NB4 (cell line): ENCODE results near the gene CHRDL2.

Experiments
- DNase-seq: peaks from one replicate; pipeline ENCODE4 v3.0.0; 2010; ENCODE audit warnings: low read depth
- H3K4me3 ChIP-seq: one replicate; pipeline ENCODE4 v1.5.1; 2011; ENCODE audit warnings: mild to moderate bottlenecking, low read depth, low read length, moderate library complexity
- CTCF ChIP-seq: IDR thresholded peaks from one replicate; pipeline ENCODE4 v1.5.1; 2012; ENCODE audit warnings: low read depth, low read length
- MAX ChIP-seq: IDR thresholded peaks from 2 replicates; pipeline ENCODE4 v1.6.1; 2011; ENCODE audit warnings: low read depth, low read length
- MYC ChIP-seq: IDR thresholded peaks from 2 replicates; pipeline ENCODE4 v1.6.1; 2011; ENCODE audit warnings: low read depth, low read length
- POLR2A ChIP-seq: IDR thresholded peaks from 2 replicates; pipeline ENCODE4 v1.6.1; 2011; ENCODE audit warnings: mild to moderate bottlenecking; ENCODE audit not compliant: insufficient read length; ENCODE audit errors: extremely low read depth

The CHRDL2 gene

GRCh38 chr11:74676596-74676995, 54.6 kb downstream of the CHRDL2 start:
- no peak for TF ChIP-seq CTCF
- no peak for TF ChIP-seq MYC
- TF ChIP-seq POLR2A: no peak
- TF ChIP-seq MAX: no peak
- no peak overlapping the region for H3K4me3 ChIP-seq
- DNase-seq: no peak

- no peak for TF ChIP-seq CTCF
- TF ChIP-seq POLR2A: no peak
- TF ChIP-seq MAX: no peak
- no peak for TF ChIP-seq MYC
- no peak for DNase-seq
- H3K4me3 ChIP-seq: no peak overlapping the region
These were observed 55.5 kb downstream of the CHRDL2 start for GRCh38 chr11:74675761-74676160.

GRCh38 chr11:74673693-74674360, 57.4 kb downstream of the CHRDL2 start:
- TF ChIP-seq MYC (no peak), MAX (no peak), POLR2A (no peak), CTCF (no peak)
- no peak overlapping the region for H3K4me3 ChIP-seq
- no peak for DNase-seq

GRCh38 chr11:74672956-74673692, 58.1 kb downstream of the CHRDL2 start:
- TF ChIP-seq MAX (0 out of 2 replicates have a peak, but pooled peaks have one; percentile 5), MYC (no peak)
- H3K4me3 ChIP-seq: no peak overlapping the region
- peak; percentile 29 for DNase-seq

GRCh38 chr11:74672332-74672955, 58.8 kb downstream of the CHRDL2 start:
- H3K4me3 ChIP-seq: no peak overlapping the region
- no peak for TF ChIP-seq MAX
- no peak for TF ChIP-seq CTCF
- no peak for TF ChIP-seq POLR2A
- TF ChIP-seq MYC: no peak
- no peak for DNase-seq
